HG02763 (cell line): ENCODE measurements around the gene STEAP2.
"Not testable (repeated sequence)": the region's sequence is repeated elsewhere in the genome, so short reads cannot be mapped to it uniquely, and the experiment has no call there.

ENCODE experiments used
- ATAC-seq: cut with Tn5 transposase; IDR thresholded peaks from one replicate; pipeline ENCODE4 v1.9.1; 2021; ENCODE audit warnings: mild to moderate bottlenecking, moderate library complexity; ENCODE audit not compliant: unreplicated experiment

STEAP2 gene

DNA sequence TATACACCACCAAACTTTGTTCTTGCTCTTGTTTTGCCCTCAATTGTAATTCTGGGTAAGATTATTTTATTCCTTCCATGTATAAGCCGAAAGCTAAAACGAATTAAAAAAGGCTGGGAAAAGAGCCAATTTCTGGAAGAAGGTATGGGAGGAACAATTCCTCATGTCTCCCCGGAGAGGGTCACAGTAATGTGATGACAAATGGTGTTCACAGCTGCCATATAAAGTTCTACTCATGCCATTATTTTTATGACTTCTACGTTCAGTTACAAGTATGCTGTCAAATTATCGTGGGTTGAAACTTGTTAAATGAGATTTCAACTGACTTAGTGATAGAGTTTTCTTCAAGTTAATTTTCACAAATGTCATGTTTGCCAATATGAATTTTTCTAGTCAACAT is 20.9 kb downstream of the STEAP2 start:
- no peak for ATAC-seq

DNA sequence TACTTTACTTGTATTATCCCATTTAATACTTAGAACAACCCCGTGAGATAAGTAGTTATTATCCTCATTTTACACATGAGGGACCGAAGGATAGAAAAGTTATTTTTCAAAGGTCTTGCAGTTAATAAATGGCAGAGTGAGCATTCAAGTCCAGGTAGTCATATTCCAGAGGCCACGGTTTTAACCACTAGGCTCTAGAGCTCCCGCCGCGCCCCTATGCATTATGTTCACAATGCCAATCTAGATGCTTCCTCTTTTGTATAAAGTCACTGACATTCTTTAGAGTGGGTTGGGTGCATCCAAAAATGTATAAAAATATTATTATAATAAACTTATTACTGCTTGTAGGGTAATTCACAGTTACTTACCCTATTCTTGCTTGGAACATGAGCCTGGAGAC is 22.0 kb downstream of the STEAP2 start:
- ATAC-seq = no peak

DNA sequence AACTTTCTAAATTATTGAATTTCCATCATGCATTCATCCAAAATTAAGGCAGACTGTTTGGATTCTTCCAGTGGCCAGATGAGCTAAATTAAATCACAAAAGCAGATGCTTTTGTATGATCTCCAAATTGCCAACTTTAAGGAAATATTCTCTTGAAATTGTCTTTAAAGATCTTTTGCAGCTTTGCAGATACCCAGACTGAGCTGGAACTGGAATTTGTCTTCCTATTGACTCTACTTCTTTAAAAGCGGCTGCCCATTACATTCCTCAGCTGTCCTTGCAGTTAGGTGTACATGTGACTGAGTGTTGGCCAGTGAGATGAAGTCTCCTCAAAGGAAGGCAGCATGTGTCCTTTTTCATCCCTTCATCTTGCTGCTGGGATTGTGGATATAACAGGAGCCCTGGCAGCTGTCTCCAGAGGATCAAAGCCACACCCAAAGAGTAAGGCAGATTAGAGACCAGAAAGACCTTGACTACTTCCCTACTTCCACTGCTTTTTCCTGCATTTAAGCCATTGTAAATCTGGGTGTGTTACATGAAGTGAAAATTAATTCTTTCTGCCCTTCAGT is 25.3 kb downstream of the STEAP2 start:
- no peak for ATAC-seq

DNA sequence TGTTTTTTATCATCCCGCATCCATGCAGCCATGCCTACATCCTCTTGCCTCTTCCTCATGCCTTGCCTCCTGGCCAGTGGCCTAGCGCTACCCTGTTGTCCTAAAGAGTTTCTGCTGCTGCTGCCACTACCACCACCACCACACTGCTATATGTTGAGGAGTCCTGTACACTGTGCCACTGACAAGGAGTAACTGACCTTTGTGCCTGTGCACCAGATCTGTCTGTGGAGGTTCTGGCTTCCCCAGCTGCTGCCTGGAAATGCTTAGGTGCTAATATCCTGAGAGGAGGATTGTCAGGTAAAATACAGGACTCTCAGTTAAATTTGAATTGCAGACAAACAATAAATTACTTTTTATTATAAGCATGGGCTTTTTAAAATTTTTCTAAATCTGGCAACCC is 26.5 kb downstream of the STEAP2 start:
- no peak for ATAC-seq

DNA sequence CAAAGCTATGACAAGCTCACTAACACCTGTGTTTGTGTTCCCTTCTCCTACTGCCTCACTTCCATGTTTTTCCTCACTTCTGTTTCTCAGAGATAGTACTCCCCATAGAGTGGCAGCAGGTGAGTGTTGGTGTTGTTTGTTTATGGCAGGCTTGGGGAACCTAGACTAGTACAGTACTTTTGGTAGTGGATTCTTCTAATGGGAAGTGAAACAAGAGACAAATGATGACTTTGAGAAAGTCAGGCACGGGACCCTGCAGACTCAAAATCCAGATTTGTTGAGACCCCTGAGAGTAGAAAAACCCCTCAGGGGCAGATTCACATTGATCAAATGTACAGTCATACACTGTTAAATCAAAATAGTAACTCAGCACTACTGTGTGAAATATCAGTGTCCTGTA is 27.0 kb downstream of the STEAP2 start:
- ATAC-seq = no peak

DNA sequence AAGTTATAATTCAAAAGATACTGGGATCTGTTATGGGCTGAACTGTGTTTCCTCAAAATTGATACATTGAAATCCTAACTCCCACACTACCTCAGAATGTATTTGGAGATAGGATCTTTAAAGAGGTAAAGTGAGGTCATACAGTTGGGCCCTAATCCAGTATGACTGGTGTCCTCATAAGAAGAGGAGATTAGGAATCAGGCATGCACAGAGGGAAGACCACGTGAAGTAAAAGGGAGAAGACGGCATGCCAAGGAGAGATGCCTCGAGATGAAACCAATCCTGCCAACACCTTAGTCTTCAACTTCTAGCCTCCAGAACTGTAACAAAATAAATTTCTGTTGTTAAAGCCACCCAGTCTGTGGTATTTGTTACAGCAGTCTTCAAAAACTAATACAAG is 27.5 kb downstream of the STEAP2 start:
- no peak for ATAC-seq

DNA sequence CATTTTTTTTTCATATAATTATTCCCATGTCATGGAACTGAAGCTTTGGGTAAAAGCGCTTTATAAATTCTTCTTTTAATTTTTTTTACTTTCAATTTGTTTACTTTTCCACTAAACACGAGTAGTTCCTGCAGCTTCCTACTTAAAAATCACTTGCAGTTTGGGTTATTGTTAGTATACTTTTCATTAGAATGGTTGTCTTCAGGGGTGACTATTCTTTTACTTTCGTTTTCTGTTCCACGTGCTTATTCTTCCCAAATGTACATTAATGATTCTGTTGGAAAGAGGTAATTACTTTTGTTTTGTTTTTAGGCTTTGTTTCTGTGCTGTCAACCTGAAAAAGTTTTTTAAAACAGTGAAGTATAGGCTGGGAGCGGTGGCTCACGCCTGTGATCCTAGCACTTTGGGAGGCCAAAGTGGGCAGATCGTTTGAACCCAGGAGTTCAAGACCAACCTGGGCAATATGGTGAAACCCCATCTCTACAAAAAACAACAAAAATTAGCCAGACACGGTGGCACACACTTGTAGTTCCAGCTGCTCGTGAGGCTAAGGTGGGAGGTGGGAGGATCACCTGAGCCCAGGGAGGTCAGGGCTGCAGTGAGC is 28.2 kb downstream of the STEAP2 start:
- no peak for ATAC-seq

DNA sequence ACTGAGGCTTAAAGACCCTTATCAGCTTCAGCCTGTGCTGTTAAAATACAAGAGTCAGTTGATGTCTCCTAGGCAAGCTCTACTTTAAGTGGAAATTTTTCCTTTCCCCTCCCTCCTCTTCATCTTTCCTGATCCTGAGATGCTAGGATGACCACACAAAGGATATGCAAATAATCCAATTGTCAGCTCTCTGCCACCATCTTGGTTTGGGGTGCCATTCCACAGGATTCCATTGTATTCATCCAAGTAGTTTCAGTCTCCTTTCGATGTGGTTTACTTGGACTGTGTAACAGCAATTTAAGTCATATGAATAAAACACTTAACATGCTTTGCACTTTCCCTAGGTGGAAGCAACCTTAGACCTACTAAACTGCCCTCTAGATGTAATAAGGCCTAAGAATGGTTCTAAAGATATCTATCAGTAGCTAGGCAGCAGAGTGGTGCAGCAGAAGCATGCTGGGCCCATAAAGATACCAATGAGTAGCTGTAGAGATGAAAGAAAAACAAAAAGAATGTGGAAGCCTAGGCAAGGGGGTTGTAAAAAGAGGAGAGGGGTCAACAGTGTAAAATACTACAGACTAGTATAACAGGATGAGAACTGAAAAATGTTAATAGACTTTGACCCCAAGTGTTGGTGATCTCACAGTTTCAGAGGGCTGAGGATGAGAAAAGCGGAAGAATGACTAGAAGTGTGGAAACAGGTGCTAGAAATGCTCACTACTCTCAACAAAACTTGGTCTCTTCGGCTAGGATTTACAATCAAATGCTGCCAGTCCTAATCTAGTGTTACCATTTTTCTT is 31.0 kb downstream of the STEAP2 start:
- peak; percentile 76 for ATAC-seq

DNA sequence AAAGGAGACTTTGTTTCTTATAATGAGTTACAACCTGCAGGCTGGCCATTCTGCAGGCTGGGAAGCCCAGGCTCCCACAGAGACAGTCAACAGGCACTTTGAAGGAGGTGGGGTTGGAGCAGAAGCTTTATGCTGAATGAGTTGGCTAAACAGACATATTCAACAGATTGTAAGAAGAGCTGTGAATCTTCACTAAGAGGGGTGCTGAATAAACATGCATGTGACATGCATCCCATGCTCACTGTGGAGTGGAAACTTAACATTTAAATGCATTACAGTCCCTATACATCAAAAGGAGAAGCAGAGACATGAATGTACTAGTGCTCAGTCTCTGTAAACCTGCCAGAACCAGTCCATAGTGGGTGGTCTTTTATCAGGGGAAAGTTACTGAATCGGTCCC is 32.0 kb downstream of the STEAP2 start:
- ATAC-seq = no peak

DNA sequence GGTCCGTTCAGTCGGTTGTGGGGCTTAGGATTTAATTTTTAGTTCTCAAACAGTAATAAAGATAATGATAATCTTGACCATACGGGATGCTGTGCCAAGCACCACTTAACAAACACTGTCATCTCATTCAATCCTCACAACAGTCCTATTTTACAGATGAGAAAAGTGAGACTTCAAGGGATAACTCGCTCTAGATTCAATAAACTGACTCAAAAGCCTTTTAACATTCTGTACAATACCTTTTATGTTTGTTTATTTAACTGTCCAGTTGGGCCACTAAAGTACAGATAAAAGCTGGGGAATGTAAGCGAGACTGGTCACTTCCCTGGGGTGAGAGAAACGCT is 33.0 kb downstream of the STEAP2 start:
- no peak for ATAC-seq

DNA sequence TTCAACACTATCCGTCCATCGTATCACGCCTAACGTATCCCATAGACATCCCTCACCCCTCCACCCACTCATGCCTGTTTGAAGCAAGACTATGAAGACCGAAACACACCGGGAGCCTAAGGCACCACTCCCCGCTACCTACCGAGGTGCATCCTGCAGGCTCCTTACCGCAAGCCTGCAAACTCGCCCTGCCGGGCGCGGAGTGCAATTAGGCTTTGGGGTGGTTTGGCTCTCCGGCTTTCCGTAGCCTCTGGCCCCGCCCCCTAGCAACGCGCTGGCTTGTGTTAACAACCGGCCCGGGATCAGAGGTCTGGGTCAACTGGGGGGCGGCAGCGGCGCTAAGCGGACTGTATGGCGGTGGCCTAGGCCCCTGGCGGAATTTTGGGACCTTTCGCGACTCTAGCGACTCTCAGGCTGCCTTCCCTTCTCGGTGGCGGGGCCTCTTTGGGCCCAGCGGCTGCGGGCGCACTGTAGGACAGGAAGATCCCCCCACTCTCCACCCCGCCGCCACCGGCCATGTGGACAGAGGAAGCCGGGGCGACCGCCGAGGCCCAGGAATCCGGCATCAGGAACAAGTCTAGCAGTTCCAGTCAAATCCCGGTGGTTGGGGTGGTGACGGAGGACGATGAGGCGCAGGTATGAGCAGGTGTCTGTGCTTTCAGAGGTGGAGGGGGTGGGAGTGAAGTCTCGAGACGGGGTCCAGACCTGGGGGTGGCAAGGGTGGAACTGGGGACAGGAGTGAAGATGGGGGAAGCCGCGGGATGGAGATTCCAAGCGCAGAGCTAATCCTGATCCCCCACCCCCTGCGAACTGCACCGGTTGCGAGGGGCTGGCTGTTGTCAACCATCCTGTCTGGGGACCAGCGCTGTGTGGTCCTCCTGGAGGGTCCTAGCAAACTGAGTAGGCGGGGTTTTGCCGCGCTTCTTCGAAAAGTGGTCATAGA is 33.6 kb downstream of the STEAP2 start, which contains the start of gene CFAP69:
TSS of gene CFAP69 (plus strand) at position 266 of the 943 bp plus-strand sequence. CDS start at position 517, 251 bp downstream.
- peak; percentile 71 for ATAC-seq

DNA sequence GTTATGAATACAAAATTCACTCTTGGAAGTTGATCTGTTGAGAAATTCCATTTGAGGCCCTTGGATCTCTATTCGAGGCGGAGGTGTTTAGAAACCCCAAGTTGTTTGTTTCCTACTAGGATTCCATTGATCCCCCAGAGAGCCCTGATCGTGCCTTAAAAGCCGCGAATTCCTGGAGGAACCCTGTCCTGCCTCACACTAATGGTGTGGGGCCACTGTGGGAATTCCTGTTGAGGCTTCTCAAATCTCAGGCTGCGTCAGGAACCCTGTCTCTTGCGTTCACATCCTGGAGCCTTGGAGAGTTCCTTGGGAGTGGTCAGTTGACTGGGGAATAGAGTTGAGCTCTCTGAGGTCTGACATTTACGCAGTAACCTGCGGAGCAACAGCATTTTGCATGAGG is 34.6 kb downstream of the STEAP2 start:
- ATAC-seq = no peak

DNA sequence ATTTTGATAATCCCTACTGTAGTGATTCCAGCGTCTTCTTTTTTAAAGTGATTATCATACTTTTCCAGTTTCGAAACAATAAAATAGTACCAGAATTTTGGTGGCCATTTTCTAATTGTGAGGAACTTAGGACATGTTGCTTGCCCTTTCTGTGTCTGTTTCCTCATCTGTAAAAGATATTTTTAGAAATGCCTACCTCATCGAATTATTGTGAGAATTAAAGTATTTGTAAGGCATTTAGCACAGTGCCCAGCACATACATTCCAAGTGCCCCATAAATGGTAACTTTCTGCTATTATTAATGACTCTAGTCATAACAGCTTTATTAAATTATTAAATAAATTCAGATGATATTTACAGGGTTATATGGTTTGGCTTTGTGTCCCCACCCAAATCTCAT is 37.2 kb downstream of the STEAP2 start:
- ATAC-seq = no peak

DNA sequence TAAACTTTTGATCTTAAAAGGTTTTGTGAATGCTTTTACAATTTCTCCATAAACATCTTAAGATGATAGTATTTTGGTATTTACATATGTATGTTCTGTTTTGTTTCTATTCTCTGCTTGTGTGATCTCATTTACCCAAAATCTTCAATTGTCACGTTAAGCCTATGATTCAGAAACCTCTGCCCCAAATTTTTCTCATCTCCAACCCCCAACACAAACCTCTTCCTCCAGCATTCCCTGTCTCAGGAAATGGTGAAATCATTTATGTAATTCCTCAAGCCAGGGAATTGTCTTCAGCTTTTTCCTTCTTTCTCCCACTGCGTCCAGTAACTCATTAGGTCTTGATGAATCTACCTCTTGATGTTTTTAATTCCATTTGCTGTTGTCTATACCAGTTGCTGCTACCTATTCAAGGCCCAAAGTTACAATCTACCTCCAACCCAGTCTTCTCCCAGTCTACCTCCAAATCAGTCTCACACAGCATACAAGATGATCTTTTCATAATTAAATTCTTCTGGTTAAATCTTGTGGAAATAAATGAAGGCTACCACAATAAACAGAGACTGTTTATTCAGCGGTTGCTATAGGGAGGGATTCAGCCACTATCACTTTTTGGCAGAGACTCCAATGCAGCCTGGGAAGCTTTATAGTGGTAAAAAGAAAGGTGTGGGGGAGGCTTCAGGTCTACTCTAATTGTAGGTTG is 39.2 kb downstream of the STEAP2 start:
- no peak for ATAC-seq

DNA sequence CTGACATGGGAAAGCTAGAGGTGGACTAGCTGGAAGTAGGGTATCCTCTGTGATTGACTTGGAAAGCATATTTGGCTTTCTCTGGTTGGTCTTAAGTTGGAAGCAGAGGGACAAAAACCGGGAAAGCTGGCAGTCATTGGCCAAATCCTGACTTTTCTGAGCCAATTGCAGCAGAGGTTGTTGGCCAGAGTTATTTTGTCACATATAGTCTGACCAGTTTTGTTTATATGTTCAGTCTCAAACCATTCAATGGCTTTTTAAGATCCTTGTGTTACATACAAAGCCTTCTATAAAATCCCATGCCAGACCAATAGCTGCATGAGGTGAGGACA is 39.7 kb downstream of the STEAP2 start:
- no peak for ATAC-seq

DNA sequence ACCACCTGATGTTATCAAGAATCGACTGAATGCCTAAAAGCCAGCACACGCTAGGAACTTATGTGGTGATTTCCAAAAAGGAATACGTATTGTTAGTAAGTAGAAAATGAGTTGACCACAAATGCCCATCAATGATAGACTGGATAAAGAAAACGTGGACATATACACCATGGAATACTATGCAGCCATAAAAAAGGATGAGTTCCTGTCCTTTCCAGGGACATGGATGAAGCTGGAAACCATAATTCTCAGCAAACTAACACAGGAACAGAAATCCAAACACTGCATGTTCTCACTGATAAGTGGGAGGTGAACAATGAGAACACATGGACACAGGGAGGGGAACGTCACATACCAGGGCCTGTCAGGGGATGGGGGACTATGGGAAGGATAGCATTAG is 44.5 kb downstream of the STEAP2 start:
- ATAC-seq = not testable (repeated sequence)

DNA sequence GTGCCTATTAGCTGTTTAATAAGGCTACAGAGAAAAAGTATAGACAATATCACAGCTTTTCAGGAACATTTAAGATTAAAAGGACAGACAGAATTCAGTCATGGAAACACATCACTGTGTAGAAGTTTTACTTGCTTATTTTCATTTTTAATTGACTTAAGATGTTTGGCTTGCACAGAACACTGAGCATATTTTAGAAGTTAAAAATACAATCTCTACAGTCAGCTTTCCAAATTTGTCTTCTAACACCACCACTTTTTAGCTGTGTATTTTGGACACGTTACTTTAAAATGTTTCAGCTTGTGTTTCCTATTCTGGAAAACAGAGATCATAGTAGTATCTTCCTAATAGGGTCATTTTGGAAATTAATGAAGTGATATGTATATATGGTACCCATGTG is 45.2 kb downstream of the STEAP2 start:
- no peak for ATAC-seq

DNA sequence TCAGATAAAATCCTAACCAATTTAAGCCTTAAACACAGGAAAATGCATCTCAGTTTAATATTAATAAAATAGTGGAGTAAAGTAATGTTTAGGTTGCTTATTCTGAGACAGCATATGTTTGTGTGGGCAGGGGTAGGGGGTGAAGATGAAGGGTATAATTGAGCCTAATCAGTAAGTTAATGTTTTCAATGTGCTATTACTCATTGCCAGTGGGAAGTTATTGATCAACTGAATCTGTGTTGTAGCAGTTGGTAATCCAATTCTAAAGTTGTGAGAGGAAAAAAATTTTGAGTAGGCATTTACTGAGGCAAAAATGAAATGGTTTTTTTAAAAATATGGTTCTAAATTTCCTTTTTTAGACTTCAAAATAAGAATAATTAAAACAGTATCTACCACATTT is 49.9 kb downstream of the STEAP2 start:
- ATAC-seq = no peak

DNA sequence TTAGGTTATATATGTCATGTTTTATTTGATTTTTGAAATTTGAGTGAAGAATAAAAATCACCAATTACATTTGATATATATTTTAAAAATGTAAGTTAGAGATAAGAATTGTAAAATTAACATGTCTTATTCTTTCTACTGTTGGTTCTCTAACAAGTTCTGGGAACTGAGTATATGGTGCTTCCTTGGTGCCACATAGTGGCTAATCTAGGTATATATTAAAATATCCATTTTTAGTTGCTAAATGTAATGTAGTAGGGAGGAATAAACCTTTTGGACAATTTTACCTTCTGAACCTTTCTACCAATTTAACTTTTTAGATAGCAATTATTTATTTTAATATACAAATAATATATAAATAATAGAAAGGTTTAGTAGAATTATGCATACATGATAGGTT is 50.9 kb downstream of the STEAP2 start:
- peak; percentile 84 for ATAC-seq

DNA sequence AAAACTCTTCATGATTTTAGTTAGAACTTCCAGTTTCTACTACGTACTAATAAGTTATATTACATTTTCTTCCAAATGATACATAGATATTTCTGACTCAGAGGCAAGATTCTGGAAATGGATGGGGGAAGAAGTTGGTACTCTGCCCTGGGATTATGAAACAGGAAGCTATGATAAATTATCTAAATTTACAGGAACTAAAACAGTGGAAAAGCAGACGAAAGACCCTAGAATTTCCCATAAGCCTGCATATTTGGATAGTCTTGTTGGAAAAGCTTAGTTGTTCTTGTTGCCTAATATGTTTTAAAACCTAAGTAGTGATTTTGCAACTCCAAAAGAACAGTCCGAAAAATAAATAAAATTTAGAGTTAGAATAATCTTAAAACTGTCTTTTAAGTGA is 55.3 kb downstream of the STEAP2 start:
- ATAC-seq = no peak
